Left lung (tissue), 14 donors: ENCODE measurements around the gene CLIC4. TPM values are rescaled to one million over a fixed set of nuclear protein-coding genes. Genes with fewer than 3 reads are reported as not detected.
"Not testable (repeated sequence)": the region's sequence is repeated elsewhere in the genome, so short reads cannot be mapped to it uniquely, and the experiment has no call there.

ENCODE experiments used
- ATAC-seq: fragments of 200-7000 bp; cut with Tn5 transposase; one replicate; pipeline ENCODE4 v1.9.1; 2020; ENCODE audit warnings: moderate library complexity
- DNase-seq, 4 donors: peaks; one replicate each; pipeline ENCODE4 v3.0.0-alpha.2; 2013 to 2020
- H3K27ac ChIP-seq, 2 donors: fragments of 200-600 bp; sonication (generic) in 1 of 2; one replicate each; pipeline versions ENCODE4 v1.5.0 to v1.8.0; 2020 to 2021
- H3K27me3 ChIP-seq, 2 donors: fragments of 200-600 bp; sonication (generic) in 1 of 2; one replicate each; pipeline versions ENCODE4 v1.5.0 to v1.8.0; 2020 to 2021
- H3K36me3 ChIP-seq, 2 donors: fragments of 200-600 bp; sonication (generic) in 1 of 2; one replicate each; pipeline versions ENCODE4 v1.5.0 to v1.8.0; 2020 to 2021
- H3K4me1 ChIP-seq, 2 donors: fragments of 200-600 bp; one replicate each; pipeline ENCODE4 v1.8.0; 2021
- H3K4me3 ChIP-seq, 2 donors: fragments of 200-600 bp; sonication (generic) in 1 of 2; one replicate each; pipeline versions ENCODE4 v1.5.0 to v1.8.0; 2020 to 2021; ENCODE audit warnings: mild to moderate bottlenecking in 1 of 2
- H3K9me3 ChIP-seq, 2 donors: fragments of 200-600 bp; sonication (generic) in 1 of 2; one replicate each; pipeline versions ENCODE4 v1.5.0 to v1.8.0; 2020 to 2021
- CTCF ChIP-seq, 2 donors: fragments of 200-600 bp; sonication (generic) in 1 of 2; IDR thresholded peaks; one replicate each; pipeline versions ENCODE4 v1.5.0 to v1.8.0; 2021; ENCODE audit warnings: antibody characterized with exemption in 2 of 2
- intact Hi-C, 2 donors: fragments of 100-400 bp; cut with DNase I; formaldehyde crosslinking; loops; one replicate each; pipeline versions ENCODE4 v1.11.2 to v1.14.2; 2022
- long read RNA-seq, 12 donors: library from polyadenylated mRNA in 2 of 12; unstranded in 2 of 12; transcript quantifications; one replicate each; pipeline ENCODE4 v2.0.0 and lab custom pipeline, GENCODE V29; 2019 to 2026
- polyA plus RNA-seq, 6 donors: library from polyadenylated mRNA; unstranded; fragments of 120-200 nt; gene quantifications; one replicate each; pipeline ENCODE4 v1.2.1, GENCODE V29; 2013; ENCODE audit not compliant: insufficient read length in 6 of 6
- total RNA-seq, 2 donors: library from RNA; stranded (reverse); fragmentation: NEBNext Ultra II Directional; extraction: Animal tissue kit (Norgen Biotek cat#: 25700); gene quantifications; one replicate each; pipeline ENCODE4 v1.2.1, GENCODE V29; 2021
- donor health status: DM: no; HTN: yes; CAD: no.
- donor health status: DM: no; HTN: no; CAD: no.

The CLIC4 gene
- total RNA-seq (100 to 1,000 TPM; 158 to 197 TPM), polyA plus RNA-seq (100 to 1,000 TPM; 209 to 257 (median 233) TPM)
- long read RNA-seq, donor 1, full-length matches to known transcripts = 58 of 204 reads
- long read RNA-seq, donor 1, partial matches to known transcripts = 146 of 204 reads
- long read RNA-seq, donor 1, other reads (novel, unspliced or antisense) = 0 of 204 reads
- long read RNA-seq, donor 2, full-length matches to known transcripts = 84 of 157 reads
- long read RNA-seq, donor 2, partial matches to known transcripts = 73 of 157 reads
- long read RNA-seq, donor 2, other reads (novel, unspliced or antisense) = 0 of 157 reads
- long read RNA-seq, donor 3, full-length matches to known transcripts = 52 of 66 reads
- long read RNA-seq, donor 3, partial matches to known transcripts = 14 of 66 reads
- long read RNA-seq, donor 3, other reads (novel, unspliced or antisense) = 0 of 66 reads
- long read RNA-seq, donor 4, full-length matches to known transcripts = 15 of 21 reads
- long read RNA-seq, donor 4, partial matches to known transcripts = 2 of 21 reads
- long read RNA-seq, donor 4, other reads (novel, unspliced or antisense) = 4 of 21 reads
- long read RNA-seq, donor 5, full-length matches to known transcripts = 42 of 105 reads
- long read RNA-seq, donor 5, partial matches to known transcripts = 63 of 105 reads
- long read RNA-seq, donor 5, other reads (novel, unspliced or antisense) = 0 of 105 reads
- long read RNA-seq, donor 6, full-length matches to known transcripts = 61 of 137 reads
- long read RNA-seq, donor 6, partial matches to known transcripts = 76 of 137 reads
- long read RNA-seq, donor 6, other reads (novel, unspliced or antisense) = 0 of 137 reads
- long read RNA-seq, donor 7, full-length matches to known transcripts = 19 of 19 reads
- long read RNA-seq, donor 7, partial matches to known transcripts = 0 of 19 reads
- long read RNA-seq, donor 7, other reads (novel, unspliced or antisense) = 0 of 19 reads
- long read RNA-seq, donor 8, full-length matches to known transcripts = 48 of 87 reads
- long read RNA-seq, donor 8, partial matches to known transcripts = 39 of 87 reads
- long read RNA-seq, donor 8, other reads (novel, unspliced or antisense) = 0 of 87 reads
- long read RNA-seq, donor 9 = 0 reads
- long read RNA-seq, donor 10, full-length matches to known transcripts = 10 of 13 reads
- long read RNA-seq, donor 10, partial matches to known transcripts = 2 of 13 reads
- long read RNA-seq, donor 10, other reads (novel, unspliced or antisense) = 1 of 13 reads
- long read RNA-seq, donor 11, full-length matches to known transcripts = 23 of 92 reads
- long read RNA-seq, donor 11, partial matches to known transcripts = 69 of 92 reads
- long read RNA-seq, donor 11, other reads (novel, unspliced or antisense) = 0 of 92 reads
- long read RNA-seq, donor 12, full-length matches to known transcripts = 48 of 67 reads
- long read RNA-seq, donor 12, partial matches to known transcripts = 19 of 67 reads
- long read RNA-seq, donor 12, other reads (novel, unspliced or antisense) = 0 of 67 reads

GRCh38 chr1:24744911-24745710, at the start of gene CLIC4:
Gene CLIC4 (plus strand): TSS chr1:24745447. CDS start chr1:24745554, 107 bp downstream.
- H3K9me3 ChIP-seq = no peaks in the 10 kb centered on the region
- peaks cover 0 to 3% of the 10 kb centered on the region in 2 donors for H3K36me3 ChIP-seq
- peak in 1 of 2 donors; percentile 10 for TF ChIP-seq CTCF (IDR thresholded peaks at IDR 0.05)
- DNase-seq (peak; percentile 99 to 100 (median 100)), ATAC-seq (peak; percentile 96)
- intact Hi-C loops = no loop called here
- H3K27ac ChIP-seq = peak within 1 kb of the TSS; percentile 89 to 94
- H3K4me3 ChIP-seq = peak within 1 kb of the TSS; percentile 80 to 87
- H3K27me3 ChIP-seq = no peaks in the 10 kb centered on the region
- H3K4me1 ChIP-seq = peaks cover 6 to 64% of the 10 kb centered on the region in 2 donors

GRCh38 chr1:24696041-24696755, 49.0 kb upstream of the CLIC4 start:
- Histone ChIP-seq H3K27ac (peak overlapping the region in 1 of 2 donors; percentile 65), H3K9me3 (no peaks in the 10 kb centered on the region), H3K4me3 (no peak overlapping the region), H3K4me1 (peaks cover 16 to 34% of the 10 kb centered on the region in 2 donors), H3K36me3 (no peaks in the 10 kb centered on the region), H3K27me3 (no peaks in the 10 kb centered on the region)
- ATAC-seq (peak; percentile 11), DNase-seq (no peak)
- TF ChIP-seq CTCF (IDR thresholded peaks at IDR 0.05) = no peak
- intact Hi-C loops = no loop called here

GRCh38 chr1:24696756-24697330, 48.4 kb upstream of the CLIC4 start:
- H3K27ac ChIP-seq = no peak overlapping the region
- no peaks in the 10 kb centered on the region for H3K9me3 ChIP-seq
- H3K36me3 ChIP-seq = no peaks in the 10 kb centered on the region
- peaks cover 16 to 34% of the 10 kb centered on the region in 2 donors for H3K4me1 ChIP-seq
- no peak for TF ChIP-seq CTCF (IDR thresholded peaks at IDR 0.05)
- H3K27me3 ChIP-seq = no peaks in the 10 kb centered on the region
- ATAC-seq = no peak
- DNase-seq = no peak
- intact Hi-C loops = no loop called here
- no peak overlapping the region for H3K4me3 ChIP-seq

DNA sequence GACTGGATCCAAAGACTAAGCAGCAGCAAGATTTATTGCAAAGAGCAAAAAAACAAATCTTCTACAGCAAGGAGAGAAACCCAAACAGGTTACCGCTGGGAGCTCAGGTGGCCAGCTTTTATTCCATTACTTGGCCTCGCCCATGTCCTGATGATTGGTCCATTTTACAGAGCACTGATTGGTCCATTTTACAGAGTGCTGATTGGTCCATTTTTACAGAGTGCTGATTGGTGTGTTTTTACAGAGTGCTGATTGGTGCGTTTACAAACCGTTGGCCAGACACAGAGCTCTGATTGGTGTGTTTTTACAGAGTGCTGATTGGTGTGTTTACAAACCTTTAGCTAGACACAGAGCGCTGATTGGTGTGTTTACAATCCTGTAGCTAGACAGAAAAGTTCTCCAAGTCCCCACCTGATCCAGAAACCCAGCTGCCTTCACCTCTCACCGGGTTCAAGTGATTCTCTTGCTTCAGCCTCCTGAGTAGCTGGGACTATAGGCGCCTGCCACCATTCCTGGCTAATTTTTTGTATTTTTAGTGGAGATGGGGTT, 47.7 kb upstream of the CLIC4 start:
- intact Hi-C loops = not testable (repeated sequence)

GRCh38 chr1:24698326-24698725, 46.9 kb upstream of the CLIC4 start:
- H3K9me3 ChIP-seq, H3K27ac ChIP-seq, H3K36me3 ChIP-seq, H3K4me3 ChIP-seq, DNase-seq, ATAC-seq, intact Hi-C loops, H3K27me3 ChIP-seq: not testable (repeated sequence)
- H3K4me1 ChIP-seq = peaks cover 16 to 33% of the 10 kb centered on the region in 2 donors

More for the DNA sequence above, 47.7 kb upstream of the CLIC4 start:
- ATAC-seq, H3K9me3 ChIP-seq, H3K27ac ChIP-seq, H3K4me3 ChIP-seq, DNase-seq, H3K27me3 ChIP-seq, H3K36me3 ChIP-seq: not testable (repeated sequence)
- peaks cover 16 to 34% of the 10 kb centered on the region in 2 donors for H3K4me1 ChIP-seq
